PFSK-1 (cell line): ENCODE results near the gene EML1.

Source experiments
- FOXP2 ChIP-seq: optimal IDR thresholded peaks from 2 replicates; pipeline ENCODE3; 2011; ENCODE audit warnings: borderline replicate concordance, control low read depth, inconsistent platforms; ENCODE audit not compliant: insufficient read depth; ENCODE audit errors: extremely low read length, extremely low read depth
- POLR2AphosphoS5 ChIP-seq: IDR thresholded peaks from 2 replicates; pipeline ENCODE4 v1.6.1; 2012; ENCODE audit warnings: low read depth, mild to moderate bottlenecking, control low read depth, low read length, moderate library complexity
- SIN3A ChIP-seq: IDR thresholded peaks from 2 replicates; pipeline ENCODE4 v1.6.1; 2012; ENCODE audit warnings: mild to moderate bottlenecking, low read length, moderate library complexity, borderline replicate concordance; ENCODE audit not compliant: insufficient read depth
- TAF1 ChIP-seq: IDR thresholded peaks from 2 replicates; pipeline ENCODE4 v1.6.1; 2012; ENCODE audit warnings: low read length, control low read depth, borderline replicate concordance; ENCODE audit not compliant: insufficient read depth
- TF ChIP-seq, protein P1 (sequence below), 2 experiments: IDR thresholded peaks; 2 replicates each; pipeline versions ENCODE4 v1.6.1 to v1.8.0; 2011 to 2012; ENCODE audit warnings: low read depth in 2 of 2, low read length in 2 of 2, control low read depth in 1 of 2, inconsistent platforms in 1 of 2, mild to moderate bottlenecking in 1 of 2, moderate library complexity in 1 of 2; ENCODE audit not compliant: insufficient read depth in 1 of 2

The EML1 gene

GRCh38 chr14:99802301-99803105 is 9.3 kb downstream of the EML1 start:
- TF ChIP-seq SIN3A: no peak
- no peak for TF ChIP-seq FOXP2
- TF ChIP-seq POLR2AphosphoS5: no peak
- TF ChIP-seq TAF1: no peak
- TF ChIP-seq, protein P1, sequence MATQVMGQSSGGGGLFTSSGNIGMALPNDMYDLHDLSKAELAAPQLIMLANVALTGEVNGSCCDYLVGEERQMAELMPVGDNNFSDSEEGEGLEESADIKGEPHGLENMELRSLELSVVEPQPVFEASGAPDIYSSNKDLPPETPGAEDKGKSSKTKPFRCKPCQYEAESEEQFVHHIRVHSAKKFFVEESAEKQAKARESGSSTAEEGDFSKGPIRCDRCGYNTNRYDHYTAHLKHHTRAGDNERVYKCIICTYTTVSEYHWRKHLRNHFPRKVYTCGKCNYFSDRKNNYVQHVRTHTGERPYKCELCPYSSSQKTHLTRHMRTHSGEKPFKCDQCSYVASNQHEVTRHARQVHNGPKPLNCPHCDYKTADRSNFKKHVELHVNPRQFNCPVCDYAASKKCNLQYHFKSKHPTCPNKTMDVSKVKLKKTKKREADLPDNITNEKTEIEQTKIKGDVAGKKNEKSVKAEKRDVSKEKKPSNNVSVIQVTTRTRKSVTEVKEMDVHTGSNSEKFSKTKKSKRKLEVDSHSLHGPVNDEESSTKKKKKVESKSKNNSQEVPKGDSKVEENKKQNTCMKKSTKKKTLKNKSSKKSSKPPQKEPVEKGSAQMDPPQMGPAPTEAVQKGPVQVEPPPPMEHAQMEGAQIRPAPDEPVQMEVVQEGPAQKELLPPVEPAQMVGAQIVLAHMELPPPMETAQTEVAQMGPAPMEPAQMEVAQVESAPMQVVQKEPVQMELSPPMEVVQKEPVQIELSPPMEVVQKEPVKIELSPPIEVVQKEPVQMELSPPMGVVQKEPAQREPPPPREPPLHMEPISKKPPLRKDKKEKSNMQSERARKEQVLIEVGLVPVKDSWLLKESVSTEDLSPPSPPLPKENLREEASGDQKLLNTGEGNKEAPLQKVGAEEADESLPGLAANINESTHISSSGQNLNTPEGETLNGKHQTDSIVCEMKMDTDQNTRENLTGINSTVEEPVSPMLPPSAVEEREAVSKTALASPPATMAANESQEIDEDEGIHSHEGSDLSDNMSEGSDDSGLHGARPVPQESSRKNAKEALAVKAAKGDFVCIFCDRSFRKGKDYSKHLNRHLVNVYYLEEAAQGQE (IDR thresholded peaks at IDR 0.05; ENCODE audit: insufficient read depth in 1 of 2, low read depth in 2 of 2, low read length in 2 of 2): no peak

GRCh38 chr14:99803106-99803775 is 10.0 kb downstream of the EML1 start:
- TF ChIP-seq, protein P1 (IDR thresholded peaks at IDR 0.05; ENCODE audit: insufficient read depth in 1 of 2, low read depth in 2 of 2, low read length in 2 of 2): no peak
- TF ChIP-seq TAF1: no peak
- TF ChIP-seq POLR2AphosphoS5: no peak
- no peak for TF ChIP-seq FOXP2
- TF ChIP-seq SIN3A: no peak

DNA sequence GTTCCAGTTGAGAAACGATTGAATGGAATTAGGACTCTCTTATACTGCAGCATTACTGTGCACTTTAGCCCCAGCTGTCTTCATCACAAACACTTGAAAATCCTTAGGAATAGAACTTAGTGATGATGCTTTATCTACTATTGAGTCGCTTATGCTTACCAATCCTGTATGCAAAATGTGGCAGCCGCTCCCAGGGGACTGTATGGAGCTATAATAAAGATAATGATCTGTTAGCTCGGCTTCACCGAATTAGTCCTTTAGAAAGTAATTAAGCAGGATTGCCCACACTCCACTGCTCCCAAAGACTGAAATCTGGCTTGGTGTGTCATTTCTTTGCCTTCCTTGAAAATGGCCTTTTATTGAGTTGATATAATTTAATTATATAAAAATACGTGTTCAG is 10.6 kb downstream of the EML1 start:
- TF ChIP-seq, protein P1 (IDR thresholded peaks at IDR 0.05; ENCODE audit: insufficient read depth in 1 of 2, low read depth in 2 of 2, low read length in 2 of 2): no peak
- TF ChIP-seq FOXP2 (no peak), TAF1 (no peak), SIN3A (no peak), POLR2AphosphoS5 (no peak)

GRCh38 chr14:99805757-99806439 is 12.7 kb downstream of the EML1 start:
- TF ChIP-seq FOXP2 (no peak), SIN3A (no peak), TAF1 (no peak), POLR2AphosphoS5 (no peak)
- TF ChIP-seq, protein P1 (IDR thresholded peaks at IDR 0.05; ENCODE audit: insufficient read depth in 1 of 2, low read depth in 2 of 2, low read length in 2 of 2): no peak
